22Rv1 (cell line): ENCODE data around the gene BLOC1S5.
"Not testable (repeated sequence)": the region's sequence is repeated elsewhere in the genome, so short reads cannot be mapped to it uniquely, and the experiment has no call there.

Experiments used
- ZFX ChIP-seq: fragments of 450-650 bp; IDR thresholded peaks from 2 replicates; pipeline ENCODE4 v1.6.1; 2017; ENCODE audit warnings: antibody characterized with exemption, borderline replicate concordance
- TF ChIP-seq, protein P1 (sequence below): fragments of 450-650 bp; IDR thresholded peaks from 2 replicates; pipeline ENCODE4 v1.5.1; 2017; ENCODE audit warnings: mild to moderate bottlenecking

GRCh38 chr6:8045769-8046168, 18.4 kb downstream of the BLOC1S5 start:
- TF ChIP-seq, protein P1, sequence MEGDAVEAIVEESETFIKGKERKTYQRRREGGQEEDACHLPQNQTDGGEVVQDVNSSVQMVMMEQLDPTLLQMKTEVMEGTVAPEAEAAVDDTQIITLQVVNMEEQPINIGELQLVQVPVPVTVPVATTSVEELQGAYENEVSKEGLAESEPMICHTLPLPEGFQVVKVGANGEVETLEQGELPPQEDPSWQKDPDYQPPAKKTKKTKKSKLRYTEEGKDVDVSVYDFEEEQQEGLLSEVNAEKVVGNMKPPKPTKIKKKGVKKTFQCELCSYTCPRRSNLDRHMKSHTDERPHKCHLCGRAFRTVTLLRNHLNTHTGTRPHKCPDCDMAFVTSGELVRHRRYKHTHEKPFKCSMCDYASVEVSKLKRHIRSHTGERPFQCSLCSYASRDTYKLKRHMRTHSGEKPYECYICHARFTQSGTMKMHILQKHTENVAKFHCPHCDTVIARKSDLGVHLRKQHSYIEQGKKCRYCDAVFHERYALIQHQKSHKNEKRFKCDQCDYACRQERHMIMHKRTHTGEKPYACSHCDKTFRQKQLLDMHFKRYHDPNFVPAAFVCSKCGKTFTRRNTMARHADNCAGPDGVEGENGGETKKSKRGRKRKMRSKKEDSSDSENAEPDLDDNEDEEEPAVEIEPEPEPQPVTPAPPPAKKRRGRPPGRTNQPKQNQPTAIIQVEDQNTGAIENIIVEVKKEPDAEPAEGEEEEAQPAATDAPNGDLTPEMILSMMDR: not testable (repeated sequence)
- not testable (repeated sequence) for TF ChIP-seq ZFX
